Gastrocnemius medialis (tissue), 4 donors: Measurements from ENCODE around the gene KDM3A.

ENCODE experiments used
- CTCF ChIP-seq, 5 experiments: fragments of 450-650 bp in 3 of 5; fragments of 200-600 bp in 2 of 5; sonication (generic) in 2 of 5; IDR thresholded peaks in 4 of 5; conservative IDR thresholded peaks in 1 of 5; 1 replicate in 4 of 5; 2 replicates in 1 of 5; pipeline ENCODE4 v1.5.1; 2016 to 2019; ENCODE audit warnings: antibody characterized with exemption in 5 of 5, mild to moderate bottlenecking in 3 of 5, moderate library complexity in 3 of 5
- POLR2A ChIP-seq, 2 donors: fragments of 450-650 bp; IDR thresholded peaks; one replicate each; pipeline ENCODE4 v1.6.1; 2017; ENCODE audit warnings: antibody characterized with exemption in 2 of 2, mild to moderate bottlenecking in 2 of 2, moderate library complexity in 2 of 2

GRCh38 chr2:86485103-86485502 is 43.9 kb downstream of the KDM3A start:
- TF ChIP-seq CTCF (IDR thresholded peaks at IDR 0.05 in 4 of 5, conservative IDR thresholded peaks at IDR 0.05 in 1 of 5) (no peak), POLR2A (IDR thresholded peaks at IDR 0.05) (no peak)
